Middle frontal gyrus (tissue), 1 donor: Measurements from ENCODE around the gene ZNF534.
"Not testable (repeated sequence)": the region's sequence is repeated elsewhere in the genome, so short reads cannot be mapped to it uniquely, and the experiment has no call there.

ENCODE experiments used
- DNase-seq: peaks from one replicate; pipeline ENCODE4 v3.0.0-alpha.2; 2015; ENCODE audit warnings: low spot score; ENCODE audit errors: extremely low spot score

The ZNF534 gene

GRCh38 chr19:52498571-52498970, 69.6 kb downstream of the ZNF534 start:
- no peak for DNase-seq

- DNase-seq = not testable (repeated sequence)
Measured at GRCh38 chr19:52500474-52500873, 71.5 kb downstream of the ZNF534 start.

GRCh38 chr19:52500991-52501390, 72.0 kb downstream of the ZNF534 start:
- not testable (repeated sequence) for DNase-seq
